Esophagus muscularis mucosa (tissue), 4 donors: ENCODE measurements around the gene IPCEF1. TPM values are rescaled to one million over a fixed set of nuclear protein-coding genes. Genes with fewer than 3 reads are reported as not detected.

Source experiments
- DNase-seq: peaks from one replicate; pipeline ENCODE4 v3.0.0-alpha.2; 2017; ENCODE audit errors: extremely low spot score
- H3K27ac ChIP-seq, 4 donors: fragments of 200-600 bp; sonication (generic); replicated peaks in 1 of 4; 1 replicate in 3 of 4; 2 replicates in 1 of 4; pipeline ENCODE4 v1.5.1; 2016 to 2019; ENCODE audit warnings: mild to moderate bottlenecking in 1 of 4
- H3K27me3 ChIP-seq, 4 donors: fragments of 200-600 bp; sonication (generic); one replicate each; pipeline versions ENCODE4 v1.5.1 to v1.6.0; 2016 to 2019
- H3K36me3 ChIP-seq, 4 donors: fragments of 200-600 bp; sonication (generic); one replicate each; pipeline ENCODE4 v1.5.1; 2016 to 2019
- H3K4me1 ChIP-seq, 4 donors: fragments of 200-600 bp; sonication (generic); one replicate each; pipeline ENCODE4 v1.5.1; 2016 to 2019
- H3K4me3 ChIP-seq, 4 donors: fragments of 200-600 bp; sonication (generic); 1 replicate in 2 of 4; 2 replicates in 2 of 4; pipeline ENCODE4 v1.5.1; 2016 to 2019; ENCODE audit warnings: mild to moderate bottlenecking in 4 of 4, moderate library complexity in 1 of 4
- H3K9me3 ChIP-seq, 4 donors: fragments of 200-600 bp; sonication (generic); 1 replicate in 3 of 4; 2 replicates in 1 of 4; pipeline ENCODE4 v1.5.1; 2016 to 2019
- EP300 ChIP-seq: sonication (generic); formaldehyde crosslinking; IDR thresholded peaks from one replicate; pipeline ENCODE4 v1.6.1; 2017; ENCODE audit warnings: antibody characterized with exemption
- POLR2A ChIP-seq: fragments of 450-650 bp; IDR thresholded peaks from one replicate; pipeline ENCODE4 v1.6.1; 2017; ENCODE audit warnings: antibody characterized with exemption, moderate library complexity, mild to moderate bottlenecking, low read depth
- POLR2AphosphoS5 ChIP-seq, 2 donors: sonication (generic); formaldehyde crosslinking; IDR thresholded peaks; one replicate each; pipeline ENCODE4 v1.6.1; 2017; ENCODE audit warnings: antibody characterized with exemption in 2 of 2
- WGBS: methylation state at CpG from one replicate; pipeline ENCODE4 v1.1.5; 2018; 5-methylcytosine and 5-hydroxymethylcytosine counted together
- intact Hi-C: fragments of 100-400 bp; cut with DNase I; formaldehyde crosslinking; loops from one replicate; pipeline ENCODE4 v1.15.1; 2023
- total RNA-seq, 4 donors: library from RNA; depleted of rRNA; stranded (reverse); fragments of >200 nt; gene quantifications; one replicate each; pipeline versions ENCODE4 v1.1.0 to v1.2.1, GENCODE V29; 2016
- TF ChIP-seq, protein P1 (sequence below), 3 experiments: fragments of 200-600 bp in 2 of 3; fragments of 450-650 bp in 1 of 3; sonication (generic) in 2 of 3; IDR thresholded peaks; one replicate each; pipeline ENCODE4 v1.5.1; 2017 to 2019; ENCODE audit warnings: antibody characterized with exemption in 3 of 3, mild to moderate bottlenecking in 2 of 3, moderate library complexity in 1 of 3

The IPCEF1 gene
- total RNA-seq, 4 donors from 2014 or later: 0.63 to 2.7 (median 1.2) TPM

DNA sequence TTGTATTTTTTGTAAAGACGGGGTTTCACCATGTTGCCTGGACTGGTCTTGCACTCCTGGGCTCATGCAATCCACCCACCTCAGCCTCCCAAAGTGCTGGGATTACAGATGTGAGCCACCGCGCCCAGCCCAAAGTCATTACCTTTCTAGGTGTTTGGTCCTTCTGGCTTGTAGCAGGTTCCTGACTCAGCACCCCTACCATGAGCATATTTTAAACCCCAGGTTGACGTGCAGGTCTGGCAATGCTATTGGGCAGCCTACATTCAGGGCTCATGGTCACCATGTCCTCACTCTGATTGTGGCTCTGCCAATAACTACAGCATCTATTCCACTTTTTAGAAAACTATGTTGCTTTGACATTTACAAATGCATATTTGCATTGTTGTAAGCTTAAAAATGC lies 59.4 kb downstream of the IPCEF1 start:
- intact Hi-C loops: no loop called here
- no peak for DNase-seq
- no peak overlapping the region for H3K27ac ChIP-seq

DNA sequence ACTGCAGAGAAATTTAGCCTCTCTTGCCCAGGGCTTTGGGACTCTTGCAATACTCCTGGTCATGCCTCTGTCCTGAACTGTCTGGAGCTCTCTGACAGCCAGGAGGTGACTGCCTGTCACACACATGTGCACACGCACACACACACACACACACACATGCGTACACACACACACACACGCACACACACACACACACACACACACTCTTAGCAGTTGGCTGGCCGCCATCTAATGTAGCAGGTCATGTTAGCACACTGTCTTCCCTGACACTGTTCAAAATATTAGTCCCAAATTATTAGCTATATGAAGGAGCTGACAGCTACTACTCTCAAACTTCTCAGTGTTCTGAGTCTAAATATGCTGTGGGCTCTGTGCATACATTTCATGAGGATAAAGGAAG lies 60.9 kb downstream of the IPCEF1 start:
- Histone ChIP-seq H3K27ac (no peak overlapping the region), H3K27me3 (no peaks in the 10 kb centered on the region), H3K4me3 (no peak overlapping the region), H3K4me1 (peaks cover 5 to 14% (median 9%) of the 10 kb centered on the region in 4 donors), H3K36me3 (no peaks in the 10 kb centered on the region), H3K9me3 (no peaks in the 10 kb centered on the region)
- TF ChIP-seq, protein P1, sequence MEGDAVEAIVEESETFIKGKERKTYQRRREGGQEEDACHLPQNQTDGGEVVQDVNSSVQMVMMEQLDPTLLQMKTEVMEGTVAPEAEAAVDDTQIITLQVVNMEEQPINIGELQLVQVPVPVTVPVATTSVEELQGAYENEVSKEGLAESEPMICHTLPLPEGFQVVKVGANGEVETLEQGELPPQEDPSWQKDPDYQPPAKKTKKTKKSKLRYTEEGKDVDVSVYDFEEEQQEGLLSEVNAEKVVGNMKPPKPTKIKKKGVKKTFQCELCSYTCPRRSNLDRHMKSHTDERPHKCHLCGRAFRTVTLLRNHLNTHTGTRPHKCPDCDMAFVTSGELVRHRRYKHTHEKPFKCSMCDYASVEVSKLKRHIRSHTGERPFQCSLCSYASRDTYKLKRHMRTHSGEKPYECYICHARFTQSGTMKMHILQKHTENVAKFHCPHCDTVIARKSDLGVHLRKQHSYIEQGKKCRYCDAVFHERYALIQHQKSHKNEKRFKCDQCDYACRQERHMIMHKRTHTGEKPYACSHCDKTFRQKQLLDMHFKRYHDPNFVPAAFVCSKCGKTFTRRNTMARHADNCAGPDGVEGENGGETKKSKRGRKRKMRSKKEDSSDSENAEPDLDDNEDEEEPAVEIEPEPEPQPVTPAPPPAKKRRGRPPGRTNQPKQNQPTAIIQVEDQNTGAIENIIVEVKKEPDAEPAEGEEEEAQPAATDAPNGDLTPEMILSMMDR (IDR thresholded peaks at IDR 0.05): no peak
- no peak for TF ChIP-seq POLR2A
- no peak for TF ChIP-seq POLR2AphosphoS5 (IDR thresholded peaks at IDR 0.05)
- TF ChIP-seq EP300: no peak
- no peak for DNase-seq
- 80% methylated on average over 4 of the region's 4 CpGs for WGBS
- intact Hi-C loops: no loop called here

More for the DNA sequence above, 59.4 kb downstream of the IPCEF1 start:
- no peaks in the 10 kb centered on the region for H3K27me3 ChIP-seq
- TF ChIP-seq, protein P1 (IDR thresholded peaks at IDR 0.05): no peak
- TF ChIP-seq POLR2AphosphoS5 (IDR thresholded peaks at IDR 0.05): no peak
- no peak for TF ChIP-seq POLR2A
- TF ChIP-seq EP300: no peak
- WGBS: 94% methylated on average over 4 of the region's 4 CpGs
- no peak overlapping the region for H3K4me3 ChIP-seq
- H3K4me1 ChIP-seq: peaks cover 9 to 14% (median 11%) of the 10 kb centered on the region in 4 donors
- no peaks in the 10 kb centered on the region for H3K36me3 ChIP-seq
- no peaks in the 10 kb centered on the region for H3K9me3 ChIP-seq

DNA sequence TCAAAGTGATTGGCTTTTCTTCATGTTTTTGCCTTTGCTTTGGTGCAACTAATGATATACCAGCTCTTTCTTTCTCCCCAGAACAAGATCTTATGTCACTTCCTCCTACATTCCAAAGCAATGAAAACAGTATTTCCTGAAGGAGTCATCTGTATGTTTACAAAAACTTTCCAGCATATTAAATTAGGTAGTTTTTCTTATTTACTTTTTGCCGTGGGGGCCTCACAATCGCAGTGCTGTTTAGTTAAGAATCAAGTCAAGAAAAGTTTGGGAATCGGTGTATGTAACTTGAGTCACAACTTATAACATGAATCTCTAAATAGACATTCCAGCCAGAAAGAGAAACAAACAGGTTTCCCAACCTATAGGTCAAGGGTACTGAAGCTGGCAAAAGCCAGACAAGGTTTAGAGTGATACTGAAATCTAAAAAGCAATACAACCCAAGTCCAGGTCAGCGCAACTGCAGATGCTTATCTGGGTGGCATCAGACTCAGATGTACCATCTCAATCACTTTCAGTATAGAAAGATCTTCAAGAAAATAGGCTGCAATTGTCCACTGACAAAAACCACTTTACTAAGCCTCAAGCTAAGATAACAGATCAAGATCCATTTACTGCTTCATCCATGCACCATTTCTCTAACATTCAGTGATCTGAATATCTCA lies 63.6 kb downstream of the IPCEF1 start:
- intact Hi-C loops: no loop called here
- Histone ChIP-seq H3K9me3 (peaks cover 0 to 5% (median 0%) of the 10 kb centered on the region in 4 donors), H3K36me3 (no peaks in the 10 kb centered on the region), H3K27ac (no peak overlapping the region), H3K4me3 (no peak overlapping the region), H3K27me3 (no peaks in the 10 kb centered on the region), H3K4me1 (peaks cover 5 to 8% (median 7%) of the 10 kb centered on the region in 4 donors)
- 74% methylated on average over 4 of the region's 4 CpGs for WGBS
- TF ChIP-seq POLR2A (no peak), EP300 (no peak), POLR2AphosphoS5 (IDR thresholded peaks at IDR 0.05) (no peak)
- TF ChIP-seq, protein P1 (IDR thresholded peaks at IDR 0.05): no peak
- DNase-seq: no peak

DNA sequence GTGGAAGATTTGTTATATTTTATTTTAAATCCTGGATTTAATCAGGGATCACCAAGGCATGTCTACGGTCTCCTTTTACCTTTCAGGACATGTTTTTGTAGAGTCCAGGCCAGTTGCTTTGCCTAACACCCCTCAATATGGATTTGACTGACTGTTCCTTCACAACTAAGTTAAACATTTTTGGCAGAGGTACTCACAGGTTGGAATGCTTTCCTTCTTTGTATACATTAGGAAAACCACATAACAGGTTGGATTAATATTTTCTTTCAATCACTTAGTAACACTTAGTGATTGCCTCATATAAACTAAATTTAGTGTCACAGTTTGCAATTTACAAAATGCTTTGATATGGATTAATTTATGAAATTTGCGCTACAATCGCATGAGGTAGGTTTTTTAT lies 64.5 kb downstream of the IPCEF1 start:
- 74% methylated on average over 3 of the region's 3 CpGs for WGBS
- Histone ChIP-seq H3K36me3 (no peaks in the 10 kb centered on the region), H3K4me1 (no peaks in the 10 kb centered on the region), H3K4me3 (no peak overlapping the region), H3K27me3 (no peaks in the 10 kb centered on the region), H3K27ac (no peak overlapping the region), H3K9me3 (peaks cover 0 to 5% (median 0%) of the 10 kb centered on the region in 4 donors)
- no peak for DNase-seq
- TF ChIP-seq, protein P1 (IDR thresholded peaks at IDR 0.05): no peak
- TF ChIP-seq POLR2AphosphoS5 (IDR thresholded peaks at IDR 0.05) (no peak), POLR2A (no peak), EP300 (no peak)
- intact Hi-C loops: no loop called here
